ENCODE results near the gene RAB38.

RAB38 gene

GRCh38 chr11:88202498-88202897 lies 27.3 kb upstream of the RAB38 start:
- no peak for DNase-seq (ENCODE audit: low read depth)
- no peak overlapping the region for H3K4me3 ChIP-seq (replicated peaks; ENCODE audit: low read depth, low read length)
- no peak for TF ChIP-seq CTCF (IDR thresholded peaks at IDR 0.05; ENCODE audit: low read length, missing control alignments)

GRCh38 chr11:88196393-88196792 lies 21.1 kb upstream of the RAB38 start:
- TF ChIP-seq CTCF (IDR thresholded peaks at IDR 0.05; ENCODE audit: low read length, missing control alignments): no peak
- no peak for DNase-seq (ENCODE audit: low read depth)
- H3K4me3 ChIP-seq (replicated peaks; ENCODE audit: low read depth, low read length): no peak overlapping the region

GRCh38 chr11:88195908-88196307 lies 20.7 kb upstream of the RAB38 start:
- no peak overlapping the region for H3K4me3 ChIP-seq (replicated peaks; ENCODE audit: low read depth, low read length)
- TF ChIP-seq CTCF (IDR thresholded peaks at IDR 0.05; ENCODE audit: low read length, missing control alignments): no peak
- no peak for DNase-seq (ENCODE audit: low read depth)

- TF ChIP-seq CTCF (IDR thresholded peaks at IDR 0.05; ENCODE audit: low read length, missing control alignments): no peak
- no peak overlapping the region for H3K4me3 ChIP-seq (replicated peaks; ENCODE audit: low read depth, low read length)
- DNase-seq (ENCODE audit: low read depth): no peak
Measured at GRCh38 chr11:88194990-88195389, 19.7 kb upstream of the RAB38 start.

- DNase-seq (ENCODE audit: low read depth): no peak
- no peak for TF ChIP-seq CTCF (IDR thresholded peaks at IDR 0.05; ENCODE audit: low read length, missing control alignments)
- no peak overlapping the region for H3K4me3 ChIP-seq (replicated peaks; ENCODE audit: low read depth, low read length)
Measured at GRCh38 chr11:88193278-88193677, 18.0 kb upstream of the RAB38 start.

GRCh38 chr11:88188932-88189253 lies 13.7 kb upstream of the RAB38 start:
- H3K4me3 ChIP-seq (replicated peaks; ENCODE audit: low read depth, low read length): no peak overlapping the region
- TF ChIP-seq CTCF (IDR thresholded peaks at IDR 0.05; ENCODE audit: low read length, missing control alignments): no peak
- no peak for DNase-seq (ENCODE audit: low read depth)

- peak; percentile 26 for DNase-seq (ENCODE audit: low read depth)
- no peak for TF ChIP-seq CTCF (IDR thresholded peaks at IDR 0.05; ENCODE audit: low read length, missing control alignments)
- H3K4me3 ChIP-seq (replicated peaks; ENCODE audit: low read depth, low read length): no peak overlapping the region
Measured at GRCh38 chr11:88188251-88188931, 13.1 kb upstream of the RAB38 start.
